Uterus (tissue), 4 donors: ENCODE data around the gene GRIN1. TPM values are rescaled to one million over a fixed set of nuclear protein-coding genes. Genes with fewer than 3 reads are reported as not detected.

Source experiments
- DNase-seq, 2 donors: peaks; one replicate each; pipeline ENCODE4 v3.0.0-alpha.2; 2019 to 2020
- H3K27ac ChIP-seq, 2 donors: fragments of 200-600 bp; sonication (generic); 1 replicate in 1 of 2; 2 replicates in 1 of 2; pipeline ENCODE4 v1.5.1; 2016 to 2018
- H3K27me3 ChIP-seq, 2 donors: fragments of 200-600 bp; sonication (generic); one replicate each; pipeline ENCODE4 v1.5.1; 2018 to 2019; ENCODE audit warnings: control low read depth in 1 of 2
- H3K36me3 ChIP-seq, 2 donors: fragments of 200-600 bp; sonication (generic); one replicate each; pipeline ENCODE4 v1.5.1; 2019; ENCODE audit warnings: control low read depth in 1 of 2
- H3K4me1 ChIP-seq, 2 donors: fragments of 200-600 bp; sonication (generic); one replicate each; pipeline ENCODE4 v1.5.1; 2018 to 2019; ENCODE audit warnings: control low read depth in 1 of 2
- H3K4me3 ChIP-seq, 2 donors: fragments of 200-600 bp; sonication (generic); 1 replicate in 1 of 2; 2 replicates in 1 of 2; pipeline ENCODE4 v1.5.1; 2018 to 2019; ENCODE audit warnings: mild to moderate bottlenecking in 1 of 2
- H3K9me3 ChIP-seq, 2 donors: fragments of 200-600 bp; sonication (generic); one replicate each; pipeline ENCODE4 v1.5.1; 2019; ENCODE audit warnings: control low read depth in 1 of 2
- POLR2A ChIP-seq, 2 donors: fragments of 450-650 bp; IDR thresholded peaks; one replicate each; pipeline ENCODE4 v1.6.1; 2016; ENCODE audit warnings: antibody characterized with exemption in 2 of 2, mild to moderate bottlenecking in 1 of 2, moderate library complexity in 1 of 2
- intact Hi-C: fragments of 100-400 bp; cut with DNase I; formaldehyde crosslinking; loops from one replicate; pipeline ENCODE4 v1.15.1; 2023; ENCODE audit warnings: low total_unique reads
- total RNA-seq, 4 donors: library from RNA; depleted of rRNA in 3 of 4; stranded (reverse); fragments of >200 nt in 3 of 4; gene quantifications; one replicate each; pipeline versions ENCODE4 v1.1.0 to v1.2.4, GENCODE V29; 2014 to 2023
- TF ChIP-seq, protein P1 (sequence below), 4 experiments: fragments of 200-600 bp in 2 of 4; fragments of 450-650 bp in 2 of 4; sonication (generic) in 2 of 4; IDR thresholded peaks; one replicate each; pipeline ENCODE4 v1.5.1; 2016 to 2019; ENCODE audit warnings: antibody characterized with exemption in 4 of 4, mild to moderate bottlenecking in 2 of 4, moderate library complexity in 1 of 4
- donor health status: DM: yes; HTN: yes; CAD: no.

Gene GRIN1
- total RNA-seq, 4 donors from 2014 or later, result not detected

DNA sequence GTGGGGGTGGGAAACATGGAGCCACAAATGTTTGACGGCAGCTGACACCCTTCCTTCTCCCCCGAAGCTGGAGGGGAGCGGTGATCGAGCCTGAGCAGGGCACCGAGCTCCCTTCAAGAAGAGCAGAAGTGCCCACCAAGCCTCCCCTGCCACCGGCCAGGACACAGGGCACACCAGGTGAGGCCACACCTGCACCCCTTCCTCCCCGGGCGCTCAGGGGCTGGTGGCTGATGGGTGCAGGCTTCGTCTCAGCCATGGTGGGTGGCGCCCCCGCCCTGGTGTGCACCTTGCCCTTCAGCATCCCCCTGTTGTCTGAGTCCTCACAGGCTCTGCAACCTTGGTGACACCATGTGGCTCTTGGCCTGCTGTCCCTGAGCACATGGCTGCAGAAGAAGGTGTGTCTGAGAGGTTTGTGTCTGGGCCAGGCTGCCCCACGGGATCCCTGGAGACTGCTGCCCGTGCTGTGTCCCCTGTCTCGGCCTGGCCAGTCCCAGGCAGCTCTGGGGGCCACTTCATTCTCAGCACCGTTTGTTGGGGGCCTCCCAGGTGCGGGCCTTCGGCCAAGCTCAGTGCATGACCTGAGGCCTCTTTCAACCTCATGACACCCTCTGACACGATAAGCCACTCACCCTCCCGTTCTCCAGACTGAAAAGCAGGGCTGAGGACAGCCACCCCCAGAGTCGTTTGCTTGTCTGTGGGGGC lies 41.0 kb upstream of the GRIN1 start:
- TF ChIP-seq, protein P1, sequence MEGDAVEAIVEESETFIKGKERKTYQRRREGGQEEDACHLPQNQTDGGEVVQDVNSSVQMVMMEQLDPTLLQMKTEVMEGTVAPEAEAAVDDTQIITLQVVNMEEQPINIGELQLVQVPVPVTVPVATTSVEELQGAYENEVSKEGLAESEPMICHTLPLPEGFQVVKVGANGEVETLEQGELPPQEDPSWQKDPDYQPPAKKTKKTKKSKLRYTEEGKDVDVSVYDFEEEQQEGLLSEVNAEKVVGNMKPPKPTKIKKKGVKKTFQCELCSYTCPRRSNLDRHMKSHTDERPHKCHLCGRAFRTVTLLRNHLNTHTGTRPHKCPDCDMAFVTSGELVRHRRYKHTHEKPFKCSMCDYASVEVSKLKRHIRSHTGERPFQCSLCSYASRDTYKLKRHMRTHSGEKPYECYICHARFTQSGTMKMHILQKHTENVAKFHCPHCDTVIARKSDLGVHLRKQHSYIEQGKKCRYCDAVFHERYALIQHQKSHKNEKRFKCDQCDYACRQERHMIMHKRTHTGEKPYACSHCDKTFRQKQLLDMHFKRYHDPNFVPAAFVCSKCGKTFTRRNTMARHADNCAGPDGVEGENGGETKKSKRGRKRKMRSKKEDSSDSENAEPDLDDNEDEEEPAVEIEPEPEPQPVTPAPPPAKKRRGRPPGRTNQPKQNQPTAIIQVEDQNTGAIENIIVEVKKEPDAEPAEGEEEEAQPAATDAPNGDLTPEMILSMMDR (IDR thresholded peaks at IDR 0.05), result no peak
- TF ChIP-seq POLR2A (IDR thresholded peaks at IDR 0.05), result no peak

DNA sequence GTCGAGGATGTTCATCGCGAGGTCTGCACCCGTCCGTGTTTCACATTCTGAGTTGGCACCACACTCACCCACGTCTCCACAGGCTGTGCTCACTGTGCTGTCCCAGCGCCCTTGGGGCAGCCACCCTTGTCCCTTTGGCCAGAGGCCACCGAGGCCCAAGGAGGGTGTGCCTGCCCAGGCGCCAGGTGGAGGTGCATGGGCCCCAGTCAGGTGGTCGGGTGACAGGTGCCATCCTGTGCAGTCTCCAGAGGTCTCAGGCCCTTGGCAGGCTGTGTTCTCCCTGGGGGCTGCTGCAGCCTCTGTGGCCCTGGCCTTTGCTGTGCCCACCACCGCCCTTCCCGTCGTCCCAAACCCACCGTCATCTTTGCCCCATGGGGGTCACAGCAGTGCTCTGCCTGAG lies 39.7 kb upstream of the GRIN1 start:
- Histone ChIP-seq H3K4me3 (no peak overlapping the region), H3K9me3 (no peaks in the 10 kb centered on the region), H3K27ac (no peak overlapping the region), H3K4me1 (no peaks in the 10 kb centered on the region), H3K36me3 (no peaks in the 10 kb centered on the region), H3K27me3 (no peaks in the 10 kb centered on the region)
- TF ChIP-seq, protein P1 (IDR thresholded peaks at IDR 0.05), result no peak
- no peak for TF ChIP-seq POLR2A (IDR thresholded peaks at IDR 0.05)
- intact Hi-C loops, result no loop called here
- DNase-seq, result no peak

More for the DNA sequence above, 41.0 kb upstream of the GRIN1 start:
- H3K27me3 ChIP-seq, result no peaks in the 10 kb centered on the region
- no peak overlapping the region for H3K4me3 ChIP-seq
- H3K9me3 ChIP-seq, result no peaks in the 10 kb centered on the region
- DNase-seq, result no peak
- no peaks in the 10 kb centered on the region for H3K36me3 ChIP-seq
- intact Hi-C loops, result no loop called here
- H3K4me1 ChIP-seq, result no peaks in the 10 kb centered on the region
- H3K27ac ChIP-seq, result no peak overlapping the region

DNA sequence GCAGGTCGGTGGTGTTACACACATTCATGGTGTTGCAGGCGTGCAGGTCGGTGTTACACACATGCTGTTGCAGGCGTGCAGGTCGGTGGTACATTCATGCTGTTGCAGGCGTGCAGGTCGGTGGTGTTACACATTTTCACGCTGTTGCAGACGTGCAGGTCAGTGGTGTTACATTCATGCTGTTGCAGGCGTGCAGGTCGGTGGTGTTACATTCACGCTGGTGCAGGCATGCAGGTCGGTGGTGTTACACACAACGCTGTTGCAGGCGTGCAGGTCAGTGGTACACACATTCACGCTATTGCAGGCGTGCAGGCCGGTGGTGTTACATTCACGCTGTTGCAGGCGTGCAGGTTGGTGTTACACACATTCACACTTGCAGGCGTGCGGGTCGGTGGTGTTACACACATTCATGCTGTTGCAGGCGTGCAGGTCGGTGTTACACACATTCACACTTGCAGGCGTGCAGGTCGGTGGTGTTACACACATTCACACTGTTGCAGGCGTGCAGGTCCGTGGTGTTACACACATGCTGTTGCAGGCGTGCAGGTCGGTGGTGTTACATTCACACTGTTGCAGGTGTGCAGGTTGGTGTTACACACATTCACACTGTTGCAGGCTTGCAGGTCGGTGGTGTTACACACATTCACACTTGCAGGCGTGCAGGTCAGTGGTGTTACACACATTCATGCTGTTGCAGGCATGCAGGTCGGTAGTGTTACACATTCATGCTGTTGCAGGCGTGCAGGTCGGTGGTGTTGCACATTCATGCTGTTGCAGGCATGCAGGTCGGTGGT lies 35.6 kb upstream of the GRIN1 start:
- Histone ChIP-seq H3K4me3 (no peak overlapping the region), H3K27ac (no peak overlapping the region), H3K9me3 (no peaks in the 10 kb centered on the region), H3K36me3 (no peaks in the 10 kb centered on the region), H3K27me3 (no peaks in the 10 kb centered on the region), H3K4me1 (no peaks in the 10 kb centered on the region)
- DNase-seq, result no peak
- intact Hi-C loops, result no loop called here
- no peak for TF ChIP-seq POLR2A (IDR thresholded peaks at IDR 0.05)
- TF ChIP-seq, protein P1 (IDR thresholded peaks at IDR 0.05), result no peak

DNA sequence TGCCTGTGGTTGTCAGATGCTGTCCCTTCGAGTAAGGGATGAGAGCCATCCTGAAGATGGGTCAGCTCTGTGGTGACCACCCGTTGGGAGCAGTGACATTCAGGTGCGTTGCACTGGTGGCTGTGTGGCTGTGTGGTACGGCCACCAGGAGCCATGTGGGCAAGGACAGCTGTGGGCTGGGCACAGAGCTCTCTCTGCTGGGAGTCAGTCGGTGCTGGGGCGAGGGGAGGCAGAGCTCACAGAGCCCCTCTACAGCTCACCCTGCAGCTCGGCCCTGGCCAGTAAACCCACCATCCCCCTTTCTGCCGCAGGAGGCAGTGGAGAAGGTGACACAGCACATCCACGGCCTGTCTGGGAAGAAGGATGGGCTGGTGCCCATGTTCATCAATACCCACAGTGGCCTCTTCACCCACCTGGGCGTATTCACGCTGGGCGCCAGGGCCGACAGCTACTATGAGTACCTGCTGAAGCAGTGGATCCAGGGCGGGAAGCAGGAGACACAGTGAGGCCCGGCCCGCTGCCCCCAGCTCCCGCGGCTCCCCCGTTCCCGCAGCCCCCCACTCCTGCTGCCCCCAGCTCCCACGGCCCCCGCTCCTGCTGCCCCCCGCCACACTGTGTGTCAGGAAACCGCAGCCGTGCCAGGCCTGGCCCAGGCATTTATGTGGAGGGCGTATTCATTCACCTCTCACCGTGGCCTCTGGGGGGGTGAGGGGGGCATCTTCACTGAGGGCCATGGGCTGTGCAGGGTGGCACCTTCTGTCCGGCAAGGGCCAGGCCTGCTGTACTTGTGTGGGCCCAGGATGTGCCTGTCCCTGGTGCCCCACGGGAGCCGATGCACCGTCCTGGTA lies 32.9 kb upstream of the GRIN1 start:
- H3K9me3 ChIP-seq, result no peaks in the 10 kb centered on the region
- H3K4me3 ChIP-seq, result no peak overlapping the region
- DNase-seq, result no peak
- no peak overlapping the region for H3K27ac ChIP-seq
- intact Hi-C loops, result no loop called here
- no peaks in the 10 kb centered on the region for H3K27me3 ChIP-seq
- TF ChIP-seq POLR2A (IDR thresholded peaks at IDR 0.05), result no peak
- TF ChIP-seq, protein P1 (IDR thresholded peaks at IDR 0.05), result no peak
- no peaks in the 10 kb centered on the region for H3K4me1 ChIP-seq
- H3K36me3 ChIP-seq, result no peaks in the 10 kb centered on the region
